T-helper 17 cell (primary cell): ENCODE results near the gene TOMM6. TPM values are rescaled to one million over a fixed set of nuclear protein-coding genes. Genes with fewer than 3 reads are reported as not detected.
A peak's percentile ranks its signal among the peaks of the same experiment; 100 is the strongest.

ENCODE experiments used
- ATAC-seq: fragments of 150-1000 bp; cut with Tn5 transposase; 2 replicates; pipeline ENCODE4 v1.10.0; 2021; ENCODE audit warnings: mild to moderate bottlenecking, moderate library complexity
- DNase-seq, 3 donors: peaks; one replicate each; pipeline versions ENCODE4 v3.0.0 to v3.0.0-alpha.2; 2020 to 2021
- H3K9me3 ChIP-seq: one replicate; pipeline ENCODE4 v1.7.0; 2013; ENCODE audit warnings: low read length, mild to moderate bottlenecking; ENCODE audit not compliant: control insufficient read depth, poor library complexity, severe bottlenecking
- H3K27ac Mint-ChIP-seq: one replicate; pipeline ENCODE4 v1.8.0; 2022; ENCODE audit warnings: mild to moderate bottlenecking, moderate library complexity, mixed read lengths
- H3K27me3 Mint-ChIP-seq: one replicate; pipeline ENCODE4 v1.8.0; 2022; ENCODE audit warnings: mixed read lengths
- H3K36me3 Mint-ChIP-seq: one replicate; pipeline ENCODE4 v1.8.0; 2022; ENCODE audit warnings: low read depth, mixed read lengths
- H3K4me1 Mint-ChIP-seq: one replicate; pipeline ENCODE4 v1.8.0; 2022; ENCODE audit warnings: mild to moderate bottlenecking, mixed read lengths
- H3K4me3 Mint-ChIP-seq: one replicate; pipeline ENCODE4 v1.8.0; 2022; ENCODE audit warnings: mild to moderate bottlenecking, moderate library complexity, mixed read lengths
- total RNA-seq, 4 donors: library from RNA in 2 of 4; stranded (reverse) in 2 of 4; gene quantifications; one replicate each; pipeline ENCODE4 v1.2.3 and lab custom pipeline; 2022 to 2026

The TOMM6 gene
- total RNA-seq (100 to 1,000 TPM in 1 of 2 donors, 10 to 100 TPM in 1; 99.1 to 111 TPM), total RNA-seq (lab: John Stamatoyannopoulos, UW) (0 reads per million in 2 donors)

GRCh38 chr6:41787219-41787917, at the start of gene TOMM6:
TOMM6 (plus strand) TSS chr6:41787694; CDS start chr6:41787698, 4 bp downstream.
- peaks cover 3% of the 10 kb centered on the region for H3K36me3 Mint-ChIP-seq
- peak within 1 kb of the TSS; percentile 91 for H3K27ac Mint-ChIP-seq
- ATAC-seq (peak; percentile 84), DNase-seq (peak; percentile 90 to 92 (median 91))
- peaks cover 10% of the 10 kb centered on the region for H3K4me1 Mint-ChIP-seq
- H3K4me3 Mint-ChIP-seq = peak within 1 kb of the TSS; percentile 94
- H3K9me3 ChIP-seq = no peaks in the 10 kb centered on the region
- H3K27me3 Mint-ChIP-seq = no peaks in the 10 kb centered on the region

DNA sequence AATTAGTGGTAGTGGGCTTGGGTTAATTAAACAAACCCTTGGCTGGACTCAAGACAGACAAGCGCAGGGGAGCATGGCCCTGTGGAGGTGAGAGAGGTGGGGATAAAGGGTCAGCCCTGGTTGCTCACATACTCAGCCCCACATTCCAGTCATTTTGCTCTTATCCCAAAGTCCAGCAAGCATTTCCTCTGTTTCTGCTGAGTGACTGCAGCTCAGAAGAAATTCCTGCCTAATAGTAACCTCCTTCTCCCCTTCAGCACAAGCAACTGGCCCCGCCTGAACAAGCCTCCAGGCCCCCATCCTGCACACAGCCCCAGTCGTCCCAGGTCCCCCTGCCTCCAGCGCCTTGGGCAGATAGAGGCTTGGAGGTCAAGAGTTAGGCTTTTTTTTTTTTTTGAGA, 48.5 kb upstream of the TOMM6 start:
- DNase-seq (no peak), ATAC-seq (no peak)
- Mint-ChIP-seq H3K27me3 (no peaks in the 10 kb centered on the region), H3K4me1 (peaks cover 6% of the 10 kb centered on the region), H3K27ac (no peak overlapping the region), H3K36me3 (no peaks in the 10 kb centered on the region), H3K4me3 (no peak overlapping the region)
- no peaks in the 10 kb centered on the region for H3K9me3 ChIP-seq

DNA sequence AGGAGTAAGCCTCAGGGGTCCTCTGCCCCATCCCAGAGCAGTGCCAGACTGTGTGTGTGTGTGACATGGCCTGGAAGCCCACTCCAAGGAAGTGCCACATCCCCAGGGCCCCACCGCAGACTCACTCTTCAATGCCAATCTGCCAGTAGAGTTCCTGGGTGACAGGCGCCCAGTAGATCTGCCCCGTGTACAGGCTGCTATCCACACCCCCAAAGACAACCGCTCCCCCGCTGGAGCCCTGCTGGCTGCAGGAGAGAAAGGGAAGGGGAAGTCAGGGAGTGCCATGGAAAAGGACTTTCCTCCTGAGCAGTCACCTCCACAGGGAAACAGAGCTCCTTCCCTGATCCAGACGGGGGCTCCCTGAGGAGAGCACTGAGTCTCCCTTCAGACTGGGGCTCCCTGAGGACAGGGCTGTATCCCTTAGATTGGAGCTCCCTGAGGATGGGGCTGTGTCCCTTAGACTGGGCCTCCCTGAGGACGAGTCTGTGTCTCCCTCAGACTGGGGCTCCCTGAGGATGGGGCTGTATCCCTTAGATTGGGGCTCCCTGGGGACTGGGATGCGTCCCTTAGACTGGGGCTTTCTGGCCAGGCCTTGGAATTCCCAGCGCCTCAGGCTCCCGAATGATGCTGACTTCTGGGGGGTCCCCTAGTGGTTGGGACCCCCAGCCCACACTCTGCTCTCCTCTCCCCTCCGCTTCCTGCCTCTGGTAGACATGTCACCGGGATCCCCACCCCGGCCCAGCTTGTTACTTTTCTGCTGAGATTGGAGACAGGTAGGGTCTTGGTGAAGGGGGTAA, 46.9 kb upstream of the TOMM6 start:
- DNase-seq = no peak
- H3K36me3 Mint-ChIP-seq = peaks cover 3% of the 10 kb centered on the region
- H3K9me3 ChIP-seq = no peaks in the 10 kb centered on the region
- H3K4me3 Mint-ChIP-seq = no peak overlapping the region
- no peak overlapping the region for H3K27ac Mint-ChIP-seq
- peaks cover 10% of the 10 kb centered on the region for H3K4me1 Mint-ChIP-seq
- no peaks in the 10 kb centered on the region for H3K27me3 Mint-ChIP-seq
- ATAC-seq = no peak

DNA sequence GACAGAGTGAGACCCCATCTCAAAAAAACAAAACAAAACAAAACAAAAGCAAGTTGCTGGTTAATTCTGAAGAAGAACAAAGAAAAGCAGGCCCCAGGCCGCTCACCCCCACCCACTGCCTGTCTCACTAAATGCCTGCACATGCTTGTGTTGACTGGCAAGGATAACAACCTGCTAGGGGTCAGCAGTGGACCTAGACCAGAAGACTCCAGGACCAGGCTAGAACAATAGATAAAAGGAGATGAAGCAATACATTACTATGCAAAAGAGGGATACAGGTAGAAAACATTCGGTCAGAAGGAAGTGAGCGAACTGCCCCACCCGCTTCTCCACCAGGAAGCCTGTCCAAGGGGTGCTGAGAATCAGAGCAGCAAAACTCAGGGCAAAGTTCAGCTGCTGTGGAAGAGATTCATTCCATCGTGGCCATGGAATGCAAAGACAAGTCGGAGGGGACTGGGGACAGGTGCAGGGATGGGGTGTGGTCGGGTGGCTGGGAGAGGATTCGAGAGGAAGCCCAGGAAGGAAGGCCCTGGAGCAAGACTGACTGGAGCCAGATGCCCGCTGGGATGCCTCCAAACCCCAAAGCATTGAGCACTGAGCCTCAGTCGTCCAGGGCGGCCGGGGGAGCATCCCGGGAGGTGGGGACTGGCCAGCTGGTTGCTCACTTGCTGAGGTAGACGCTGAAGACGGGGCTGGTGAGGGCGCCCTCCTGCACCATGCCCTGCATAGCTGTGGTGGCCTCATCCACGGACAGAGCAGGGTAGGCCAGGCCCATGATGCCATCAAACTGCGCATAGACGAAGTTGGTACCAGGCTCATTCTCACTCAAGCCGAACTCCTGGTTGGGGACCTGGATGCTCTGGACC, 45.6 kb upstream of the TOMM6 start:
- DNase-seq = no peak
- Mint-ChIP-seq H3K4me1 (peaks cover 8% of the 10 kb centered on the region), H3K36me3 (peaks cover 3% of the 10 kb centered on the region), H3K4me3 (no peak overlapping the region), H3K27ac (no peak overlapping the region), H3K27me3 (no peaks in the 10 kb centered on the region)
- no peak for ATAC-seq
- H3K9me3 ChIP-seq = no peaks in the 10 kb centered on the region

- Mint-ChIP-seq H3K27me3 (no peaks in the 10 kb centered on the region), H3K36me3 (peaks cover 3% of the 10 kb centered on the region), H3K4me3 (no peak overlapping the region), H3K4me1 (peaks cover 8% of the 10 kb centered on the region), H3K27ac (no peak overlapping the region)
- ATAC-seq (no peak), DNase-seq (no peak)
- H3K9me3 ChIP-seq = no peaks in the 10 kb centered on the region
These were observed 43.9 kb upstream of the TOMM6 start for GRCh38 chr6:41743406-41744235.

GRCh38 chr6:41744236-41744787, 43.2 kb upstream of the TOMM6 start:
- Mint-ChIP-seq H3K4me1 (peaks cover 8% of the 10 kb centered on the region), H3K36me3 (peaks cover 3% of the 10 kb centered on the region), H3K27me3 (no peaks in the 10 kb centered on the region), H3K4me3 (no peak overlapping the region), H3K27ac (no peak overlapping the region)
- no peak for ATAC-seq
- DNase-seq = no peak
- H3K9me3 ChIP-seq = no peaks in the 10 kb centered on the region

DNA sequence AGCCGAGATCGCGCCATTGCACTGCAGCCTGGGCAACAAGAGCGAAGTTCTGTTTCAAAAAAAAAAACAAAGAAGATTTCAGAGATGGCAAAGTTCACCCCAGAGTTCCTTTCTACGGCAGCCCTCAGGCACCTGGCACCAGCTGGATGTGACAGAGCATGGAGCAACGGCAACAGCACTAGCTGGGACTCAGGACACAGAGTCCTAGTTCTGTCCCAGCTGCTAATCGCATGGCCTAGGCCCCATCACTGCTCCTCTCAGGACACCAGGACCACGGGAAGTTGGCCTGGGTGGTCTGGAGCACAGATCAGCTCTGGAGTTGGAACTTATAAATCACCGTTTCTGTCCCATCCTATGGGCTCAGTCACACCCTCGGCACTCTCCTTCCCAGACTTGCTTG, 41.4 kb upstream of the TOMM6 start:
- no peaks in the 10 kb centered on the region for H3K9me3 ChIP-seq
- ATAC-seq (no peak), DNase-seq (no peak)
- Mint-ChIP-seq H3K4me3 (no peak overlapping the region), H3K36me3 (peaks cover 6% of the 10 kb centered on the region), H3K27me3 (no peaks in the 10 kb centered on the region), H3K4me1 (peaks cover 8% of the 10 kb centered on the region), H3K27ac (no peak overlapping the region)

DNA sequence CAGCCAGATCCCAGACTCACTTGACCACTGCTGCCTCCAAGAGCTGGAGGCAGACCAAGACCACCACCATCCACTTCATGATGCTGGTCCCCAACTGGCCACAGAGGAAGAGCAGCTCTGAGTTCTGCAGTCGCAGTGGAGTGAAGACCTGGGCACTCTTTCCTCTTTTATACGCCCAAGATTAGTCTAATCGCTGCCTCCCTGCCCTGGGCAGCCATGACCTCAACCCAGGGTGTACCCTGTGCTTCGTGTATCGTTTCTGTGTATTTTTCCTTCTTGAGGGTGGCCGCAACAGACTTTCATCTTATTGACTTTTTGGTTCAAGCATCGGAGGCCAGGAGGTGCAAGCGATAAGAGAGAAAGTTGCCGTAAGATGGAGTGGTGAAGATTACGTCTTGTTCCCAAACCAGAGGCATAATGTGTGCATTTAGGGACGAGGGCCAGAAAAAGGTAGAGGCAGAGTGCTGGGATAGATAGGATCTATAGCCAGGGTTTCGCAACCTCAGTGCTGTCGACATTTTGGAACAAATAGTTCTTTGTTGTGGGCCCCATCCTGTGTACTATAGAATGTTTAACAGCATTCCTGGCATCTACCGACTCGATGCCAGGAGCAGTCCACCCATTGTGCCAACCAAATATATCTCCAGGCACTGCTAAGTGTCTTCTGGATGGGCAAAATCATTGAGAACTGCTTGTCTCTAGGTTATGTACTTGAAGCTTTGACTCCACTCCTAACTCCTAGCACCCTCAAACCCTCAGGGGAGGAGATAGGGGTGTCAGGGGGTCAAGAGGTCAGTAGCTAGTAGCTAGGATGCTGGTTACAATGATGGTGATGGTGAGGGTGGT, 40.0 kb upstream of the TOMM6 start, which contains the start of gene PGC:
Gene PGC, minus strand, starts transcription at position 142 of the 846 bp plus-strand sequence. Its CDS starts 63 bp downstream, at position 79.
- Mint-ChIP-seq H3K36me3 (peaks cover 6% of the 10 kb centered on the region), H3K4me3 (no peak within 1 kb of the TSS), H3K27me3 (no peaks in the 10 kb centered on the region), H3K27ac (no peak within 1 kb of the TSS), H3K4me1 (peaks cover 6% of the 10 kb centered on the region)
- ATAC-seq = no peak
- no peak for DNase-seq
- no peaks in the 10 kb centered on the region for H3K9me3 ChIP-seq

- ATAC-seq (no peak), DNase-seq (no peak)
- Mint-ChIP-seq H3K27me3 (peaks cover 2% of the 10 kb centered on the region), H3K36me3 (peaks cover 6% of the 10 kb centered on the region), H3K27ac (no peak overlapping the region), H3K4me1 (peaks cover 6% of the 10 kb centered on the region), H3K4me3 (no peak overlapping the region)
- no peaks in the 10 kb centered on the region for H3K9me3 ChIP-seq
These were observed 39.4 kb upstream of the TOMM6 start for GRCh38 chr6:41748102-41748477.

GRCh38 chr6:41748542-41748941, 39.0 kb upstream of the TOMM6 start:
- Mint-ChIP-seq H3K4me3 (no peak overlapping the region), H3K27ac (no peak overlapping the region), H3K4me1 (peaks cover 6% of the 10 kb centered on the region), H3K27me3 (peaks cover 6% of the 10 kb centered on the region), H3K36me3 (peaks cover 6% of the 10 kb centered on the region)
- DNase-seq = no peak
- ATAC-seq = no peak
- no peaks in the 10 kb centered on the region for H3K9me3 ChIP-seq

DNA sequence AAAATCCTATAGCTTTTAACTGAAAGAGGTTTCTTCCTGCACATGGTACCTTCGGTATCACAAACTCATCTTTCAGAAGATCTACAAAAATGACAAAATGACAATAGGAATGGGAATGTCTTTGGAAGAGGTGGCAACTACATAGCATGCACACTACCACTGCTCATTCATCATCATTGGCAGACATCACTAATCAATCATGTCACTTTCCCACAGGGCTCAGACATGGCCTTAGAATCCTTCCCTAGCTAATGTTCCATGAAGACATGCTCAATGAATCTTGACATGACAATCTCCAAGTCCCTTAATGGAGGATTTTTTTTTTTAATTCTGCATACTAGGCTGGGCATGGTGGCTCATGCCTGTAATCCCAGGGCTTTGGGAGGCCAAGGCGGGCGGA, 37.1 kb upstream of the TOMM6 start:
- Mint-ChIP-seq H3K27ac (no peak overlapping the region), H3K27me3 (peaks cover 23% of the 10 kb centered on the region), H3K36me3 (peaks cover 3% of the 10 kb centered on the region), H3K4me3 (no peak overlapping the region), H3K4me1 (no peaks in the 10 kb centered on the region)
- DNase-seq (no peak), ATAC-seq (no peak)
- no peaks in the 10 kb centered on the region for H3K9me3 ChIP-seq
